Ovary (tissue), 3 donors: Measurements from ENCODE around the gene TUBGCP5.

Experiments used
- POLR2A ChIP-seq: fragments of 450-650 bp; IDR thresholded peaks from one replicate; pipeline ENCODE4 v1.6.1; 2017; ENCODE audit warnings: antibody characterized with exemption, mild to moderate bottlenecking, moderate library complexity
- TF ChIP-seq, protein P1 (sequence below), 3 donors: fragments of 450-650 bp in 2 of 3; fragments of 200-600 bp in 1 of 3; IDR thresholded peaks; one replicate each; pipeline versions ENCODE4 v1.5.1 to v1.8.0; 2016 to 2022; ENCODE audit warnings: antibody characterized with exemption in 3 of 3, mild to moderate bottlenecking in 1 of 3
- donor health status: DM: no; HTN: no; CAD: no.

DNA sequence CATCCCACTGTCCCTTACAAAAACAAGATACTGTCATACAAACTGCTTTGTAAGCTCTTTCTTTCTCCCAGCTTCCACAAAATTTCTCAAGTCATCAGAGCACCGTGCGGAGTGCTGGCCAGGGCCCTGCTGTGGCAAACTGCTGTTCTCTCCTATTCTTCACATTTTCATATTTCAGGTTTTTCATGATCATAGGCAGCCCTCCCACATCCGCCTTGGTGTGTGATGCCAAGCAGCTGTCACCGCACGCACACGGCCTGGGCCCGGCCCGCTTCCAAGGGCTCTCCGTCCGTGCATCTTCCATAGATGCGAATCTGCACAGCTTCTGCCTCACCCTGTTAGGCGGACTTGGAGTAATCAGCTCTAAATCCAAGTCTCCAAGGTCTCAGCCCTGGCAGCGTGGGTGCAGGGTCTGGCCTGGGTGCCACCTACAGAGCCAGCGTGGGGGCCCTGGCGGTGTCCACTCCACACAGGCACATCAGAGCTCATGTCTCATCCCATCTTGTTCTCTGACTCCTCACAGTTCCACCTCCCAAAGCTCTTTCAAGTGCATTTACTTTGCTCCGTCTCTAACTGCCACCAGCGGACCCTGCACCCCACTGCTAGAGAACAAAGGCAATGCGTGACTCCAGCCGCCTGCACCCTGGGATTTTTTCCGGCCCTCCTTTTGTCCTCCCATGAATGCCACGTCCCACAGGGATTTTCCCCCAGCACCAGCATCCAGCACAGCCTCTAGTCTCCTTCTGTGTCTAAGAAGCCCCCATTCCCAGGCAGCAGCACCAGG, 86.4 kb downstream of the TUBGCP5 start:
- TF ChIP-seq, protein P1, sequence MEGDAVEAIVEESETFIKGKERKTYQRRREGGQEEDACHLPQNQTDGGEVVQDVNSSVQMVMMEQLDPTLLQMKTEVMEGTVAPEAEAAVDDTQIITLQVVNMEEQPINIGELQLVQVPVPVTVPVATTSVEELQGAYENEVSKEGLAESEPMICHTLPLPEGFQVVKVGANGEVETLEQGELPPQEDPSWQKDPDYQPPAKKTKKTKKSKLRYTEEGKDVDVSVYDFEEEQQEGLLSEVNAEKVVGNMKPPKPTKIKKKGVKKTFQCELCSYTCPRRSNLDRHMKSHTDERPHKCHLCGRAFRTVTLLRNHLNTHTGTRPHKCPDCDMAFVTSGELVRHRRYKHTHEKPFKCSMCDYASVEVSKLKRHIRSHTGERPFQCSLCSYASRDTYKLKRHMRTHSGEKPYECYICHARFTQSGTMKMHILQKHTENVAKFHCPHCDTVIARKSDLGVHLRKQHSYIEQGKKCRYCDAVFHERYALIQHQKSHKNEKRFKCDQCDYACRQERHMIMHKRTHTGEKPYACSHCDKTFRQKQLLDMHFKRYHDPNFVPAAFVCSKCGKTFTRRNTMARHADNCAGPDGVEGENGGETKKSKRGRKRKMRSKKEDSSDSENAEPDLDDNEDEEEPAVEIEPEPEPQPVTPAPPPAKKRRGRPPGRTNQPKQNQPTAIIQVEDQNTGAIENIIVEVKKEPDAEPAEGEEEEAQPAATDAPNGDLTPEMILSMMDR (IDR thresholded peaks at IDR 0.05), result no peak
- TF ChIP-seq POLR2A, result no peak
